A673 (cell line): ENCODE results near the gene SMIM1.

ENCODE experiments used
- EZH2 ChIP-seq: fragments of 200-600 bp; sonication (generic); IDR thresholded peaks from 2 replicates; pipeline ENCODE4 v1.6.1; 2017; ENCODE audit warnings: borderline replicate concordance, low read depth, mild to moderate bottlenecking, mixed read lengths, antibody characterized with exemption, low read length; ENCODE audit not compliant: poor library complexity, severe bottlenecking
- TF ChIP-seq, protein P1 (sequence below): fragments of 300-800, 200-600 bp; sonication (generic); conservative IDR thresholded peaks from 2 replicates; pipeline ENCODE4 v1.5.1; 2017; ENCODE audit warnings: low read depth, mild to moderate bottlenecking, antibody characterized with exemption, low read length, moderate library complexity, mixed read lengths

DNA sequence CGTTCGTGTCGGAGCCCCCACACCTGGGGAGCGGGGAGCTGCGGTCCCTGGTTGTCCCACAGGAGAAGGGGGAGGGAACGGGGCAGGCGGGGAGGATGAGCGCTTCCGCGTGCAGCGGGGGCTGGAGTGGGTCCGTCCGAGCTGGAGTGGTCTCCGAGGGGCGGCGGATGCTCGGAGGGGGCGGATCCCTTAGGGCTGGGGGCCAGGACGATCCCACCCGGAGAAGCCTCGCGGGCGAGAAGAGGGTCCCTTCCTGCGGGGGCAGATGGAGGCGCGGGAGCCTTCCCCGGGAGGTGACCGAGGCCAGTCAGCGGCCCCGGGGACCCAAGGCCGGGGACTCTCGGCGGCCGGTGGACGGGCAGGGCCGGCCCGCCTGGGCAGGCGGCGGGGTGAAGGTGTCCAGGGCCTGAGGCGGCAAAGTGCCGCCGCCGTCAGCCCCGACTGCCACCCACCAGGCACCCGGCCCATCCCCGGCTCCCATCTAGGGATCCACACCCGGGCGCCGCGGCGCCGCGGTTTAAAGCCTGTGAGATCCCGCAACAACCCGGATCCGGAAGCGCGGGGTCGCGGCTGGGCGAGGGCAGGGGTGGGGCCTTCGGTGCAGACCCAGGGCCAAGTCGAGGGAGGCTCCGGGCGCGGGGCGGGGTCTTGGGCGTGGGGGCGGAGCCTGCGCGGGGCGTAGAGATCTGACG is 25.6 kb upstream of the SMIM1 start:
- TF ChIP-seq, protein P1, sequence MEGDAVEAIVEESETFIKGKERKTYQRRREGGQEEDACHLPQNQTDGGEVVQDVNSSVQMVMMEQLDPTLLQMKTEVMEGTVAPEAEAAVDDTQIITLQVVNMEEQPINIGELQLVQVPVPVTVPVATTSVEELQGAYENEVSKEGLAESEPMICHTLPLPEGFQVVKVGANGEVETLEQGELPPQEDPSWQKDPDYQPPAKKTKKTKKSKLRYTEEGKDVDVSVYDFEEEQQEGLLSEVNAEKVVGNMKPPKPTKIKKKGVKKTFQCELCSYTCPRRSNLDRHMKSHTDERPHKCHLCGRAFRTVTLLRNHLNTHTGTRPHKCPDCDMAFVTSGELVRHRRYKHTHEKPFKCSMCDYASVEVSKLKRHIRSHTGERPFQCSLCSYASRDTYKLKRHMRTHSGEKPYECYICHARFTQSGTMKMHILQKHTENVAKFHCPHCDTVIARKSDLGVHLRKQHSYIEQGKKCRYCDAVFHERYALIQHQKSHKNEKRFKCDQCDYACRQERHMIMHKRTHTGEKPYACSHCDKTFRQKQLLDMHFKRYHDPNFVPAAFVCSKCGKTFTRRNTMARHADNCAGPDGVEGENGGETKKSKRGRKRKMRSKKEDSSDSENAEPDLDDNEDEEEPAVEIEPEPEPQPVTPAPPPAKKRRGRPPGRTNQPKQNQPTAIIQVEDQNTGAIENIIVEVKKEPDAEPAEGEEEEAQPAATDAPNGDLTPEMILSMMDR = no peak
- no peak for TF ChIP-seq EZH2
